H1 (cell line): ENCODE measurements around the gene PTPRE. TPM values are rescaled to one million over a fixed set of nuclear protein-coding genes. Genes with fewer than 3 reads are reported as not detected.

Experiments used
- CTCF ChIA-PET: fragments of 300-600 bp; sonication (Branson Sonifier 250); formaldehyde crosslinking; loops from one replicate; lab custom pipeline; 2021; ENCODE audit not compliant: partially characterized antibody; lab: Charles Lee
- POLR2A ChIA-PET: fragments of 300-600 bp; sonication (Branson Sonifier 250); formaldehyde crosslinking; loops from one replicate; lab custom pipeline; 2021; ENCODE audit warnings: inconsistent platforms; ENCODE audit not compliant: partially characterized antibody; lab: Charles Lee
- DNase-seq, 2 experiments: peaks; one replicate each; pipeline versions ENCODE4 v3.0.0 to v3.0.0-alpha.2; 2010 to 2022; ENCODE audit warnings: low spot score in 2 of 2, low read depth in 1 of 2, mixed read lengths in 1 of 2
- FAIRE-seq: peaks from 2 replicates; lab custom pipeline; 2011; peaks lifted over from hg19 to GRCh38; lab: Jason Lieb, UNC
- H2AFZ ChIP-seq: 2 replicates; pipeline ENCODE4 v1.8.1; 2012; ENCODE audit warnings: low read length, inconsistent platforms
- H2AK5ac ChIP-seq: 2 replicates; pipeline ENCODE4 v1.6.1; 2013; ENCODE audit warnings: low read depth, low read length
- H2BK120ac ChIP-seq: replicated peaks from 2 replicates; pipeline ENCODE3; 2013; ENCODE audit warnings: low read depth, low read length, inconsistent platforms
- H2BK12ac ChIP-seq: 2 replicates; pipeline ENCODE4 v1.6.1; 2013; ENCODE audit warnings: low read depth, low read length
- H2BK15ac ChIP-seq: 2 replicates; pipeline ENCODE4 v1.6.1; 2013; ENCODE audit warnings: low read length
- H2BK20ac ChIP-seq: 2 replicates; pipeline ENCODE4 v1.6.1; 2013; ENCODE audit warnings: low read length
- H2BK5ac ChIP-seq: 2 replicates; pipeline ENCODE4 v1.6.1; 2013; ENCODE audit warnings: low read depth, low read length
- H3K14ac ChIP-seq: 2 replicates; pipeline ENCODE4 v1.6.1; 2013; ENCODE audit warnings: inconsistent platforms; ENCODE audit not compliant: insufficient read length
- H3K18ac ChIP-seq: 2 replicates; pipeline ENCODE4 v1.6.1; 2013; ENCODE audit warnings: low read length; ENCODE audit errors: extremely low read depth
- H3K23ac ChIP-seq: 2 replicates; pipeline ENCODE4 v1.6.1; 2013; ENCODE audit warnings: inconsistent platforms; ENCODE audit not compliant: insufficient read length
- H3K23me2 ChIP-seq: 2 replicates; pipeline ENCODE4 v1.6.1; 2013; ENCODE audit warnings: low read depth, low read length
- H3K27ac ChIP-seq: 2 replicates; pipeline ENCODE4 v1.6.1; 2011; ENCODE audit warnings: low read depth, low read length, inconsistent platforms
- H3K27me3 ChIP-seq, 4 experiments: replicated peaks in 1 of 4; 1 replicate in 1 of 4; 2 replicates in 3 of 4; pipeline versions ENCODE4 v1.6.1 to v1.8.1; 2011 to 2013; ENCODE audit warnings: low read length in 3 of 4, mild to moderate bottlenecking in 3 of 4, inconsistent platforms in 2 of 4, mixed read lengths in 2 of 4, moderate library complexity in 1 of 4; ENCODE audit not compliant: control insufficient read depth in 3 of 4, insufficient read depth in 3 of 4; ENCODE audit errors: extremely low read depth in 1 of 4
- H3K36me3 ChIP-seq, 4 experiments: 2 replicates each; pipeline versions ENCODE4 v1.6.1 to v1.8.1; 2011 to 2013; ENCODE audit warnings: mild to moderate bottlenecking in 4 of 4, low read length in 3 of 4, moderate library complexity in 2 of 4, control low read depth in 1 of 4, inconsistent platforms in 1 of 4; ENCODE audit not compliant: insufficient read depth in 4 of 4, control insufficient read depth in 2 of 4
- H3K4ac ChIP-seq: replicated peaks from 2 replicates; pipeline ENCODE3; 2013; ENCODE audit warnings: low read length, low read depth, mixed read lengths, inconsistent platforms; ENCODE audit not compliant: insufficient read length
- H3K4me1 ChIP-seq, 4 experiments: replicated peaks in 1 of 4; 1 replicate in 1 of 4; 2 replicates in 3 of 4; pipeline versions ENCODE4 v1.6.1 to v1.8.1; 2011 to 2013; ENCODE audit warnings: low read length in 3 of 4, inconsistent platforms in 2 of 4, mixed read lengths in 1 of 4; ENCODE audit not compliant: insufficient read depth in 4 of 4, control insufficient read depth in 3 of 4
- H3K4me2 ChIP-seq, 2 experiments: 2 replicates each; pipeline versions ENCODE4 v1.6.1 to v1.8.1; 2011 to 2013; ENCODE audit warnings: low read depth in 2 of 2, low read length in 2 of 2, control low read depth in 1 of 2, inconsistent platforms in 1 of 2, mild to moderate bottlenecking in 1 of 2; ENCODE audit not compliant: insufficient read depth in 1 of 2
- H3K4me3 ChIP-seq, 4 experiments: fragments of 200-600, 300-600 bp in 1 of 4; sonication (generic), shearing (Covaris generic), sonication (Bioruptor Twin) in 1 of 4; 2 replicates each; pipeline versions ENCODE4 v1.5.1 to v1.8.1; 2011 to 2016; ENCODE audit warnings: low read length in 4 of 4, low read depth in 3 of 4, control low read depth in 2 of 4, inconsistent platforms in 2 of 4, mild to moderate bottlenecking in 2 of 4, mixed read lengths in 1 of 4, moderate library complexity in 1 of 4; ENCODE audit not compliant: insufficient read depth in 2 of 4; ENCODE audit errors: extremely low read depth in 1 of 4
- H3K56ac ChIP-seq: replicated peaks from 2 replicates; pipeline ENCODE3; 2013; ENCODE audit warnings: low read depth, mild to moderate bottlenecking, mixed read lengths, low read length, inconsistent platforms; ENCODE audit not compliant: insufficient read length
- H3K79me1 ChIP-seq: 2 replicates; pipeline ENCODE4 v1.6.1; 2013; ENCODE audit warnings: low read depth, low read length, control low read depth
- H3K79me2 ChIP-seq, 2 experiments: 2 replicates each; pipeline versions ENCODE4 v1.6.1 to v1.8.1; 2012 to 2013; ENCODE audit warnings: low read length in 2 of 2, mild to moderate bottlenecking in 2 of 2, inconsistent platforms in 1 of 2; ENCODE audit not compliant: insufficient read depth in 2 of 2, control insufficient read depth in 1 of 2
- H3K9ac ChIP-seq, 4 experiments: replicated peaks in 1 of 4; 1 replicate in 1 of 4; 2 replicates in 3 of 4; pipeline versions ENCODE4 v1.6.1 to v1.8.1; 2011 to 2013; ENCODE audit warnings: low read depth in 3 of 4, low read length in 3 of 4, control low read depth in 2 of 4, mild to moderate bottlenecking in 2 of 4, moderate library complexity in 2 of 4, inconsistent platforms in 1 of 4; ENCODE audit errors: extremely low read depth in 1 of 4
- H3K9me3 ChIP-seq, 2 experiments: 2 replicates each; pipeline versions ENCODE4 v1.6.1 to v1.8.1; 2012 to 2013; ENCODE audit warnings: mild to moderate bottlenecking in 2 of 2, moderate library complexity in 2 of 2, control low read depth in 1 of 2, inconsistent platforms in 1 of 2, low read depth in 1 of 2, low read length in 1 of 2, mixed read lengths in 1 of 2; ENCODE audit not compliant: insufficient read depth in 2 of 2
- H4K20me1 ChIP-seq, 2 experiments: replicated peaks in 1 of 2; 2 replicates each; pipeline versions ENCODE3 to v1.8.1; 2011 to 2013; ENCODE audit warnings: inconsistent platforms in 2 of 2, low read length in 2 of 2, mild to moderate bottlenecking in 1 of 2; ENCODE audit not compliant: insufficient read depth in 2 of 2, control insufficient read depth in 1 of 2
- H4K5ac ChIP-seq: 2 replicates; pipeline ENCODE4 v1.6.1; 2013; ENCODE audit warnings: low read length, low read depth, mixed read lengths, inconsistent platforms; ENCODE audit not compliant: insufficient read length
- H4K8ac ChIP-seq: 2 replicates; pipeline ENCODE4 v1.8.0; 2013; ENCODE audit warnings: mild to moderate bottlenecking, moderate library complexity, low read length, inconsistent platforms; ENCODE audit not compliant: insufficient read depth; ENCODE audit errors: extremely low read depth
- H4K91ac ChIP-seq: replicated peaks from 2 replicates; pipeline ENCODE3; 2013; ENCODE audit warnings: low read length, mixed read lengths, inconsistent platforms; ENCODE audit not compliant: insufficient read length
- BACH1 ChIP-seq: IDR thresholded peaks from 2 replicates; pipeline ENCODE4 v1.6.1; 2012; ENCODE audit warnings: low read length, improper control_type of control experiment
- JUN ChIP-seq: IDR thresholded peaks from 2 replicates; pipeline ENCODE4 v1.6.1; 2011; ENCODE audit warnings: low read depth, mild to moderate bottlenecking, improper control_type of control experiment, low read length
- JUND ChIP-seq: IDR thresholded peaks from 2 replicates; pipeline ENCODE4 v1.6.1; 2011; ENCODE audit warnings: mild to moderate bottlenecking, improper control_type of control experiment, low read length
- SIN3A ChIP-seq, 2 experiments: IDR thresholded peaks in 1 of 2; conservative IDR thresholded peaks in 1 of 2; 2 replicates each; pipeline ENCODE4 v1.6.1; 2011 to 2012; ENCODE audit warnings: low read length in 2 of 2, improper control_type of control experiment in 1 of 2, low read depth in 1 of 2, mild to moderate bottlenecking in 1 of 2
- WGBS, 2 experiments: shearing (Covaris generic) in 1 of 2; methylation state at CpG; one replicate each; pipeline versions ENCODE4 v1.1.6 to v1.1.7; 2013 to 2015; ENCODE audit warnings: low lambda C conversion rate in 2 of 2, mixed read lengths in 2 of 2, inconsistent platforms in 1 of 2, low coverage in 1 of 2, missing lambda C conversion rate in 1 of 2; ENCODE audit not compliant: insufficient replicate concordance in 2 of 2, insufficient coverage in 1 of 2, insufficient read length in 1 of 2; ENCODE audit errors: extremely low coverage in 1 of 2, missing lambda C conversion rate in 1 of 2; 5-methylcytosine and 5-hydroxymethylcytosine counted together
- polyA plus RNA-seq, 7 experiments: library from polyadenylated mRNA; depleted of rRNA in 3 of 7; stranded (reverse) in 5 of 7; unstranded in 2 of 7; fragments of >200 nt in 5 of 7; fragments of 200-250 nt in 2 of 7; gene quantifications; 1 replicate in 5 of 7; 2 replicates in 1 of 7; 4 replicates in 1 of 7; pipeline versions ENCODE4 v1.2.1 to v1.2.3, GENCODE V29; 2011 to 2013; ENCODE audit warnings: missing spikeins in 2 of 7, mixed read lengths in 2 of 7
- total RNA-seq: library from RNA; stranded (reverse); fragmentation: NEBNext Ultra II Directional; extraction: Animal tissue kit (Norgen Biotek cat#: 25700); gene quantifications from 2 replicates; pipeline ENCODE4 v1.2.1, GENCODE V29; 2021

PTPRE gene
- total and polyA plus RNA-seq, 2 of the 8 experiments (the other 6 are each of a cell fraction or from before 2014, with no cell fraction given) = 0.33 to 0.54 TPM

- Histone ChIP-seq H4K91ac (no peak overlapping the region), H3K27me3 (no peaks in the 10 kb centered on the region), H3K23me2 (no peaks in the 10 kb centered on the region), H2BK15ac (no peak overlapping the region), H3K9me3 (no peaks in the 10 kb centered on the region), H2BK120ac (no peak overlapping the region), H4K20me1 (no peaks in the 10 kb centered on the region), H2BK20ac (no peak overlapping the region), H3K9ac (no peak overlapping the region), H3K4me2 (no peak overlapping the region), H2AK5ac (no peak overlapping the region), H2BK5ac (no peak overlapping the region), H3K4me3 (no peak overlapping the region), H3K79me2 (no peaks in the 10 kb centered on the region), H3K18ac (no peak overlapping the region), H4K8ac (no peak overlapping the region), H3K4me1 (no peaks in the 10 kb centered on the region), H3K4ac (no peak overlapping the region), H3K56ac (no peak overlapping the region), H3K14ac (no peak overlapping the region), H3K79me1 (no peaks in the 10 kb centered on the region), H4K5ac (no peak overlapping the region), H3K23ac (no peak overlapping the region), H3K36me3 (no peaks in the 10 kb centered on the region), H2BK12ac (no peak overlapping the region), H3K27ac (no peak overlapping the region), H2AFZ (no peak overlapping the region)
- ChIA-PET POLR2A (no interaction called here), CTCF (interaction anchor here (3.2 kb wide), 1 partner anchor 13 kb away, joined by 23 read pairs; no protein-coding TSS in a partner anchor)
- FAIRE-seq (no peak), DNase-seq (no peak)
- no peak for TF ChIP-seq JUN
- TF ChIP-seq BACH1 = no peak
- TF ChIP-seq SIN3A (conservative IDR thresholded peaks at IDR 0.05 in 1 of 2, IDR thresholded peaks at IDR 0.05 in 1 of 2; ENCODE audit: low read depth in 1 of 2, low read length in 2 of 2) = no peak
- no peak for TF ChIP-seq JUND
- WGBS, 2 experiments = 95% methylated on average over 8 of the region's 8 CpGs; no CpG with 5 or more reads in 1 of the 2 experiments
Observed at GRCh38 chr10:127997937-127998336, 91.0 kb downstream of the PTPRE start.
